H1 (cell line): Measurements from ENCODE around the gene RAB1A. TPM values are rescaled to one million over a fixed set of nuclear protein-coding genes. Genes with fewer than 3 reads are reported as not detected.

ENCODE experiments used
- CTCF ChIA-PET: fragments of 300-600 bp; sonication (Branson Sonifier 250); formaldehyde crosslinking; loops from one replicate; lab custom pipeline; 2021; ENCODE audit not compliant: partially characterized antibody; lab: Charles Lee
- POLR2A ChIA-PET: fragments of 300-600 bp; sonication (Branson Sonifier 250); formaldehyde crosslinking; loops from one replicate; lab custom pipeline; 2021; ENCODE audit warnings: inconsistent platforms; ENCODE audit not compliant: partially characterized antibody; lab: Charles Lee
- DNase-seq, 2 experiments: peaks; one replicate each; pipeline versions ENCODE4 v3.0.0 to v3.0.0-alpha.2; 2010 to 2022; ENCODE audit warnings: low spot score in 2 of 2, low read depth in 1 of 2, mixed read lengths in 1 of 2
- FAIRE-seq: peaks from 2 replicates; lab custom pipeline; 2011; peaks lifted over from hg19 to GRCh38; lab: Jason Lieb, UNC
- H2AFZ ChIP-seq: 2 replicates; pipeline ENCODE4 v1.8.1; 2012; ENCODE audit warnings: low read length, inconsistent platforms
- H2AK5ac ChIP-seq: 2 replicates; pipeline ENCODE4 v1.6.1; 2013; ENCODE audit warnings: low read depth, low read length
- H2BK120ac ChIP-seq: replicated peaks from 2 replicates; pipeline ENCODE3; 2013; ENCODE audit warnings: low read depth, low read length, inconsistent platforms
- H2BK12ac ChIP-seq: 2 replicates; pipeline ENCODE4 v1.6.1; 2013; ENCODE audit warnings: low read depth, low read length
- H2BK15ac ChIP-seq: 2 replicates; pipeline ENCODE4 v1.6.1; 2013; ENCODE audit warnings: low read length
- H2BK20ac ChIP-seq: 2 replicates; pipeline ENCODE4 v1.6.1; 2013; ENCODE audit warnings: low read length
- H2BK5ac ChIP-seq: 2 replicates; pipeline ENCODE4 v1.6.1; 2013; ENCODE audit warnings: low read depth, low read length
- H3K14ac ChIP-seq: 2 replicates; pipeline ENCODE4 v1.6.1; 2013; ENCODE audit warnings: inconsistent platforms; ENCODE audit not compliant: insufficient read length
- H3K18ac ChIP-seq: 2 replicates; pipeline ENCODE4 v1.6.1; 2013; ENCODE audit warnings: low read length; ENCODE audit errors: extremely low read depth
- H3K23ac ChIP-seq: 2 replicates; pipeline ENCODE4 v1.6.1; 2013; ENCODE audit warnings: inconsistent platforms; ENCODE audit not compliant: insufficient read length
- H3K23me2 ChIP-seq: 2 replicates; pipeline ENCODE4 v1.6.1; 2013; ENCODE audit warnings: low read depth, low read length
- H3K27ac ChIP-seq: 2 replicates; pipeline ENCODE4 v1.6.1; 2011; ENCODE audit warnings: low read depth, low read length, inconsistent platforms
- H3K27me3 ChIP-seq, 4 experiments: replicated peaks in 1 of 4; 1 replicate in 1 of 4; 2 replicates in 3 of 4; pipeline versions ENCODE4 v1.6.1 to v1.8.1; 2011 to 2013; ENCODE audit warnings: low read length in 3 of 4, mild to moderate bottlenecking in 3 of 4, inconsistent platforms in 2 of 4, mixed read lengths in 2 of 4, moderate library complexity in 1 of 4; ENCODE audit not compliant: control insufficient read depth in 3 of 4, insufficient read depth in 3 of 4; ENCODE audit errors: extremely low read depth in 1 of 4
- H3K36me3 ChIP-seq, 4 experiments: 2 replicates each; pipeline versions ENCODE4 v1.6.1 to v1.8.1; 2011 to 2013; ENCODE audit warnings: mild to moderate bottlenecking in 4 of 4, low read length in 3 of 4, moderate library complexity in 2 of 4, control low read depth in 1 of 4, inconsistent platforms in 1 of 4; ENCODE audit not compliant: insufficient read depth in 4 of 4, control insufficient read depth in 2 of 4
- H3K4ac ChIP-seq: replicated peaks from 2 replicates; pipeline ENCODE3; 2013; ENCODE audit warnings: low read length, low read depth, mixed read lengths, inconsistent platforms; ENCODE audit not compliant: insufficient read length
- H3K4me1 ChIP-seq, 4 experiments: replicated peaks in 1 of 4; 1 replicate in 1 of 4; 2 replicates in 3 of 4; pipeline versions ENCODE4 v1.6.1 to v1.8.1; 2011 to 2013; ENCODE audit warnings: low read length in 3 of 4, inconsistent platforms in 2 of 4, mixed read lengths in 1 of 4; ENCODE audit not compliant: insufficient read depth in 4 of 4, control insufficient read depth in 3 of 4
- H3K4me2 ChIP-seq, 2 experiments: 2 replicates each; pipeline versions ENCODE4 v1.6.1 to v1.8.1; 2011 to 2013; ENCODE audit warnings: low read depth in 2 of 2, low read length in 2 of 2, control low read depth in 1 of 2, inconsistent platforms in 1 of 2, mild to moderate bottlenecking in 1 of 2; ENCODE audit not compliant: insufficient read depth in 1 of 2
- H3K4me3 ChIP-seq, 4 experiments: fragments of 200-600, 300-600 bp in 1 of 4; sonication (generic), shearing (Covaris generic), sonication (Bioruptor Twin) in 1 of 4; 2 replicates each; pipeline versions ENCODE4 v1.5.1 to v1.8.1; 2011 to 2016; ENCODE audit warnings: low read length in 4 of 4, low read depth in 3 of 4, control low read depth in 2 of 4, inconsistent platforms in 2 of 4, mild to moderate bottlenecking in 2 of 4, mixed read lengths in 1 of 4, moderate library complexity in 1 of 4; ENCODE audit not compliant: insufficient read depth in 2 of 4; ENCODE audit errors: extremely low read depth in 1 of 4
- H3K56ac ChIP-seq: replicated peaks from 2 replicates; pipeline ENCODE3; 2013; ENCODE audit warnings: low read depth, mild to moderate bottlenecking, mixed read lengths, low read length, inconsistent platforms; ENCODE audit not compliant: insufficient read length
- H3K79me1 ChIP-seq: 2 replicates; pipeline ENCODE4 v1.6.1; 2013; ENCODE audit warnings: low read depth, low read length, control low read depth
- H3K79me2 ChIP-seq, 2 experiments: 2 replicates each; pipeline versions ENCODE4 v1.6.1 to v1.8.1; 2012 to 2013; ENCODE audit warnings: low read length in 2 of 2, mild to moderate bottlenecking in 2 of 2, inconsistent platforms in 1 of 2; ENCODE audit not compliant: insufficient read depth in 2 of 2, control insufficient read depth in 1 of 2
- H3K9ac ChIP-seq, 4 experiments: replicated peaks in 1 of 4; 1 replicate in 1 of 4; 2 replicates in 3 of 4; pipeline versions ENCODE4 v1.6.1 to v1.8.1; 2011 to 2013; ENCODE audit warnings: low read depth in 3 of 4, low read length in 3 of 4, control low read depth in 2 of 4, mild to moderate bottlenecking in 2 of 4, moderate library complexity in 2 of 4, inconsistent platforms in 1 of 4; ENCODE audit errors: extremely low read depth in 1 of 4
- H3K9me3 ChIP-seq, 2 experiments: 2 replicates each; pipeline versions ENCODE4 v1.6.1 to v1.8.1; 2012 to 2013; ENCODE audit warnings: mild to moderate bottlenecking in 2 of 2, moderate library complexity in 2 of 2, control low read depth in 1 of 2, inconsistent platforms in 1 of 2, low read depth in 1 of 2, low read length in 1 of 2, mixed read lengths in 1 of 2; ENCODE audit not compliant: insufficient read depth in 2 of 2
- H4K20me1 ChIP-seq, 2 experiments: replicated peaks in 1 of 2; 2 replicates each; pipeline versions ENCODE3 to v1.8.1; 2011 to 2013; ENCODE audit warnings: inconsistent platforms in 2 of 2, low read length in 2 of 2, mild to moderate bottlenecking in 1 of 2; ENCODE audit not compliant: insufficient read depth in 2 of 2, control insufficient read depth in 1 of 2
- H4K5ac ChIP-seq: 2 replicates; pipeline ENCODE4 v1.6.1; 2013; ENCODE audit warnings: low read length, low read depth, mixed read lengths, inconsistent platforms; ENCODE audit not compliant: insufficient read length
- H4K8ac ChIP-seq: 2 replicates; pipeline ENCODE4 v1.8.0; 2013; ENCODE audit warnings: mild to moderate bottlenecking, moderate library complexity, low read length, inconsistent platforms; ENCODE audit not compliant: insufficient read depth; ENCODE audit errors: extremely low read depth
- H4K91ac ChIP-seq: replicated peaks from 2 replicates; pipeline ENCODE3; 2013; ENCODE audit warnings: low read length, mixed read lengths, inconsistent platforms; ENCODE audit not compliant: insufficient read length
- BACH1 ChIP-seq: IDR thresholded peaks from 2 replicates; pipeline ENCODE4 v1.6.1; 2012; ENCODE audit warnings: low read length, improper control_type of control experiment
- CTCF ChIP-seq, 3 experiments: IDR thresholded peaks; 1 replicate in 2 of 3; 2 replicates in 1 of 3; pipeline versions ENCODE4 v1.5.1 to v1.6.1; 2011; ENCODE audit warnings: low read length in 3 of 3, mild to moderate bottlenecking in 3 of 3, inconsistent platforms in 2 of 3, low read depth in 1 of 3, moderate library complexity in 1 of 3; ENCODE audit not compliant: insufficient read depth in 1 of 3; ENCODE audit errors: control extremely low read depth in 1 of 3
- EGR1 ChIP-seq: IDR thresholded peaks from 2 replicates; pipeline ENCODE4 v1.6.1; 2011; ENCODE audit warnings: low read depth, low read length, borderline replicate concordance
- PHF8 ChIP-seq: fragments of 200-600 bp; sonication (generic); conservative IDR thresholded peaks from 2 replicates; pipeline ENCODE4 v1.7.1; 2012; ENCODE audit warnings: low read depth, mild to moderate bottlenecking, inconsistent platforms, low read length, moderate library complexity
- RAD21 ChIP-seq, 2 experiments: IDR thresholded peaks in 1 of 2; conservative IDR thresholded peaks in 1 of 2; 2 replicates each; pipeline ENCODE4 v1.6.1; 2011; ENCODE audit warnings: low read depth in 2 of 2, low read length in 2 of 2, improper control_type of control experiment in 1 of 2, inconsistent platforms in 1 of 2, mild to moderate bottlenecking in 1 of 2, moderate library complexity in 1 of 2
- WGBS, 2 experiments: shearing (Covaris generic) in 1 of 2; methylation state at CpG; one replicate each; pipeline versions ENCODE4 v1.1.6 to v1.1.7; 2013 to 2015; ENCODE audit warnings: low lambda C conversion rate in 2 of 2, mixed read lengths in 2 of 2, inconsistent platforms in 1 of 2, low coverage in 1 of 2, missing lambda C conversion rate in 1 of 2; ENCODE audit not compliant: insufficient replicate concordance in 2 of 2, insufficient coverage in 1 of 2, insufficient read length in 1 of 2; ENCODE audit errors: extremely low coverage in 1 of 2, missing lambda C conversion rate in 1 of 2; 5-methylcytosine and 5-hydroxymethylcytosine counted together
- polyA plus RNA-seq, 7 experiments: library from polyadenylated mRNA; depleted of rRNA in 3 of 7; stranded (reverse) in 5 of 7; unstranded in 2 of 7; fragments of >200 nt in 5 of 7; fragments of 200-250 nt in 2 of 7; gene quantifications; 1 replicate in 5 of 7; 2 replicates in 1 of 7; 4 replicates in 1 of 7; pipeline versions ENCODE4 v1.2.1 to v1.2.3, GENCODE V29; 2011 to 2013; ENCODE audit warnings: missing spikeins in 2 of 7, mixed read lengths in 2 of 7
- total RNA-seq: library from RNA; stranded (reverse); fragmentation: NEBNext Ultra II Directional; extraction: Animal tissue kit (Norgen Biotek cat#: 25700); gene quantifications from 2 replicates; pipeline ENCODE4 v1.2.1, GENCODE V29; 2021

Gene RAB1A
- total and polyA plus RNA-seq, 2 of the 8 experiments (the other 6 are each of a cell fraction or from before 2014, with no cell fraction given): 77.9 to 120 TPM

- POLR2A ChIA-PET: interaction anchor here (0.7 kb wide), 1 partner anchor 159 kb away, joined by 3 read pairs; no protein-coding TSS in a partner anchor
- no peak overlapping the region for H3K4me3 ChIP-seq
- H4K20me1 ChIP-seq: no peaks in the 10 kb centered on the region
- H3K4me1 ChIP-seq: peaks cover 2 to 7% (median 5%) of the 10 kb centered on the region in 4 experiments; a peak in 5 of 7 replicates
- peaks cover 0 to 17% (median 2%) of the 10 kb centered on the region in 4 experiments; a peak in 3 of 8 replicates for H3K36me3 ChIP-seq
- no peak overlapping the region for H4K8ac ChIP-seq
- no peak overlapping the region for H3K9ac ChIP-seq
- no peaks in the 10 kb centered on the region for H3K9me3 ChIP-seq
- FAIRE-seq: peak; percentile 75
- H3K23ac ChIP-seq: no peak overlapping the region
- H2BK15ac ChIP-seq: no peak overlapping the region
- no peak overlapping the region for H3K4me2 ChIP-seq
- no peak overlapping the region for H2BK20ac ChIP-seq
- no peak overlapping the region for H3K14ac ChIP-seq
- no peak overlapping the region for H2AFZ ChIP-seq
- no peak overlapping the region for H3K27ac ChIP-seq
- H3K27me3 ChIP-seq: no peaks in the 10 kb centered on the region
- no peak overlapping the region for H3K4ac ChIP-seq
- CTCF ChIA-PET: interaction anchor here (0.6 to 3.6 kb wide), 20 partner anchors 10 to 694 kb away, joined by 3 to 38 read pairs (median 4); partner anchors contain the start of gene CEP68
- TF ChIP-seq RAD21 (IDR thresholded peaks at IDR 0.05 in 1 of 2, conservative IDR thresholded peaks at IDR 0.05 in 1 of 2; ENCODE audit: low read depth in 2 of 2, low read length in 2 of 2) (peak; percentile 85), BACH1 (peak; percentile 59; the same call in 1 of the 2 replicates), CTCF (IDR thresholded peaks at IDR 0.05; ENCODE audit: control extremely low read depth in 1 of 3, insufficient read depth in 1 of 3, low read depth in 1 of 3, low read length in 3 of 3) (peak; percentile 81 to 97 (median 91)), PHF8 (no peak), EGR1 (peak; percentile 97)
- TF ChIP-seq, all 59 proteins: peak for 4
- H2AK5ac ChIP-seq: no peak overlapping the region
- no peak overlapping the region for H3K18ac ChIP-seq
- no peaks in the 10 kb centered on the region for H3K79me2 ChIP-seq
- no peak overlapping the region for H2BK120ac ChIP-seq
- peak in 1 of 2 experiments; percentile 85 for DNase-seq
- no peak overlapping the region for H2BK12ac ChIP-seq
- WGBS, 2 experiments: 53% methylated on average over 13 of the region's 13 CpGs; no CpG with 5 or more reads in 1 of the 2 experiments
- no peak overlapping the region for H3K56ac ChIP-seq
- no peak overlapping the region for H2BK5ac ChIP-seq
- H4K5ac ChIP-seq: no peak overlapping the region
- no peaks in the 10 kb centered on the region for H3K23me2 ChIP-seq
- H3K79me1 ChIP-seq: no peaks in the 10 kb centered on the region; the same call in 1 of the 2 replicates
- H4K91ac ChIP-seq: no peak overlapping the region
Measured at GRCh38 chr2:65040400-65041261, 89.3 kb downstream of the RAB1A start.
